GM18909 (cell line): ENCODE data around the gene APEH.
"Not testable (repeated sequence)": the region's sequence is repeated elsewhere in the genome, so short reads cannot be mapped to it uniquely, and the experiment has no call there.

Source experiments
- ATAC-seq: cut with Tn5 transposase; IDR thresholded peaks from one replicate; pipeline ENCODE4 v1.9.1; 2021; ENCODE audit warnings: mild to moderate bottlenecking; ENCODE audit not compliant: unreplicated experiment, poor library complexity

APEH gene

GRCh38 chr3:49667701-49668413, 6.3 kb upstream of the APEH start:
- ATAC-seq: no peak

GRCh38 chr3:49668414-49668797, 5.7 kb upstream of the APEH start:
- no peak for ATAC-seq

- no peak for ATAC-seq
Measured at GRCh38 chr3:49668861-49669260, 5.3 kb upstream of the APEH start.

GRCh38 chr3:49669352-49669751, 4.8 kb upstream of the APEH start:
- no peak for ATAC-seq

- ATAC-seq: no peak
Measured at GRCh38 chr3:49670940-49671290, 3.2 kb upstream of the APEH start.

GRCh38 chr3:49671291-49672288, 2.6 kb upstream of the APEH start:
- no peak for ATAC-seq

- no peak for ATAC-seq
Measured at GRCh38 chr3:49673121-49673714, 933 bp upstream of the APEH start.

GRCh38 chr3:49674497-49674983, 389 bp downstream of the APEH start:
- peak; percentile 25 for ATAC-seq

- no peak for ATAC-seq
Measured at GRCh38 chr3:49675912-49676311, 1.8 kb downstream of the APEH start.

- ATAC-seq: no peak
Measured at GRCh38 chr3:49680493-49681231, 6.5 kb downstream of the APEH start.

- no peak for ATAC-seq
Measured at GRCh38 chr3:49681232-49681522, 7.0 kb downstream of the APEH start.

GRCh38 chr3:49681543-49681942, 7.4 kb downstream of the APEH start:
- ATAC-seq: no peak

- no peak for ATAC-seq
Measured at GRCh38 chr3:49683162-49683561, 9.0 kb downstream of the APEH start.

GRCh38 chr3:49684453-49684852, 10.3 kb downstream of the APEH start:
- not testable (repeated sequence) for ATAC-seq

GRCh38 chr3:49685103-49685502, 11.0 kb downstream of the APEH start:
- ATAC-seq: not testable (repeated sequence)

- not testable (repeated sequence) for ATAC-seq
Measured at GRCh38 chr3:49685846-49686245, 11.7 kb downstream of the APEH start.

- ATAC-seq: not testable (repeated sequence)
Measured at GRCh38 chr3:49686346-49686745, 12.2 kb downstream of the APEH start.

GRCh38 chr3:49686769-49687423, 12.7 kb downstream of the APEH start:
- ATAC-seq: not testable (repeated sequence)

- ATAC-seq: not testable (repeated sequence)
Measured at GRCh38 chr3:49687424-49687795, 13.3 kb downstream of the APEH start.
